HG02885 (cell line): ENCODE results near the gene OR6C2.
"Not testable (repeated sequence)": the region's sequence is repeated elsewhere in the genome, so short reads cannot be mapped to it uniquely, and the experiment has no call there.

Experiments
- ATAC-seq: cut with Tn5 transposase; IDR thresholded peaks from one replicate; pipeline ENCODE4 v1.9.1; 2021; ENCODE audit warnings: mild to moderate bottlenecking; ENCODE audit not compliant: unreplicated experiment, poor library complexity

The OR6C2 gene

GRCh38 chr12:55470088-55470829 is 26.4 kb downstream of the OR6C2 start, which contains the start of gene OR6C70:
Gene OR6C70 (minus strand): TSS chr12:55470138. CDS start chr12:55470138, 0 bp downstream.
- ATAC-seq: no peak

GRCh38 chr12:55472264-55472663 is 28.4 kb downstream of the OR6C2 start:
- ATAC-seq: no peak

- ATAC-seq: not testable (repeated sequence)
Measured at GRCh38 chr12:55479136-55479535, 35.3 kb downstream of the OR6C2 start.

GRCh38 chr12:55484284-55484683 is 40.4 kb downstream of the OR6C2 start:
- not testable (repeated sequence) for ATAC-seq

GRCh38 chr12:55492078-55492477 is 48.2 kb downstream of the OR6C2 start, which contains the start of gene OR6C68:
Gene OR6C68 (plus strand): TSS chr12:55492378. CDS start chr12:55492378, 0 bp downstream.
- no peak for ATAC-seq

- no peak for ATAC-seq
Measured at GRCh38 chr12:55495490-55495889, 51.6 kb downstream of the OR6C2 start.

- ATAC-seq: no peak
Measured at GRCh38 chr12:55499231-55499630, 55.4 kb downstream of the OR6C2 start.

GRCh38 chr12:55499810-55500252 is 56.0 kb downstream of the OR6C2 start:
- ATAC-seq: no peak

- no peak for ATAC-seq
Measured at GRCh38 chr12:55501601-55502000, 57.7 kb downstream of the OR6C2 start.
